H1 (cell line): ENCODE measurements around the gene SLC26A8. TPM values are rescaled to one million over a fixed set of nuclear protein-coding genes. Genes with fewer than 3 reads are reported as not detected.

Source experiments
- BCL11A ChIP-seq, 2 experiments: IDR thresholded peaks; one replicate each; pipeline ENCODE4 v1.6.1; 2011; ENCODE audit warnings: low read depth in 2 of 2, low read length in 2 of 2, mild to moderate bottlenecking in 2 of 2
- CHD7 ChIP-seq: fragments of 300-600 bp; sonication (generic); IDR thresholded peaks from 2 replicates; pipeline ENCODE4 v1.7.1; 2012; ENCODE audit warnings: low read length, moderate library complexity, mild to moderate bottlenecking, inconsistent platforms; ENCODE audit not compliant: insufficient replicate concordance
- GTF2F1 ChIP-seq: IDR thresholded peaks from 2 replicates; pipeline ENCODE4 v1.6.1; 2012; ENCODE audit warnings: low read depth, low read length, improper control_type of control experiment, borderline replicate concordance
- MAX ChIP-seq: IDR thresholded peaks from 2 replicates; pipeline ENCODE4 v1.6.1; 2012; ENCODE audit warnings: inconsistent platforms
- POU5F1 ChIP-seq: IDR thresholded peaks from 2 replicates; pipeline ENCODE4 v1.6.1; 2011; ENCODE audit warnings: low read depth, mild to moderate bottlenecking, low read length, moderate library complexity
- RXRA ChIP-seq: IDR thresholded peaks from 2 replicates; pipeline ENCODE4 v1.6.1; 2011; ENCODE audit warnings: low read depth, mild to moderate bottlenecking, low read length, moderate library complexity; ENCODE audit not compliant: insufficient read depth
- polyA plus RNA-seq, 7 experiments: library from polyadenylated mRNA; depleted of rRNA in 3 of 7; stranded (reverse) in 5 of 7; unstranded in 2 of 7; fragments of >200 nt in 5 of 7; fragments of 200-250 nt in 2 of 7; gene quantifications; 1 replicate in 5 of 7; 2 replicates in 1 of 7; 4 replicates in 1 of 7; pipeline versions ENCODE4 v1.2.1 to v1.2.3, GENCODE V29; 2011 to 2013; ENCODE audit warnings: missing spikeins in 2 of 7, mixed read lengths in 2 of 7
- total RNA-seq: library from RNA; stranded (reverse); fragmentation: NEBNext Ultra II Directional; extraction: Animal tissue kit (Norgen Biotek cat#: 25700); gene quantifications from 2 replicates; pipeline ENCODE4 v1.2.1, GENCODE V29; 2021

Gene SLC26A8
- total and polyA plus RNA-seq, 2 of the 8 experiments (the other 6 are each of a cell fraction or from before 2014, with no cell fraction given): 0.56 to 0.57 TPM

GRCh38 chr6:36069573-36069972, 45.1 kb upstream of the SLC26A8 start (continued):
- TF ChIP-seq CHD7: no peak
- TF ChIP-seq GTF2F1: no peak
- TF ChIP-seq MAX: no peak
- TF ChIP-seq BCL11A (IDR thresholded peaks at IDR 0.05; ENCODE audit: low read depth in 2 of 2, low read length in 2 of 2): no peak
- no peak for TF ChIP-seq RXRA
- TF ChIP-seq POU5F1: no peak
